ENCODE measurements around the gene PROM1. TPM values are rescaled to one million over a fixed set of nuclear protein-coding genes. Genes with fewer than 3 reads are reported as not detected.

Gene PROM1
- total and polyA plus RNA-seq, 11 donors: 1.5 to 30.5 (median 6.0) TPM

GRCh38 chr4:15948826-15949225 is 135.0 kb downstream of the PROM1 start:
- H3K27ac ChIP-seq: no peak overlapping the region
- TF ChIP-seq CTCF (IDR thresholded peaks at IDR 0.05) (no peak), POLR2A (IDR thresholded peaks at IDR 0.05) (no peak)
- no peaks in the 10 kb centered on the region for H3K4me1 ChIP-seq
- no peaks in the 10 kb centered on the region for H3K9me3 ChIP-seq
- WGBS, 4 donors: 88 to 94% (median 93%) methylated on average over 9 of the region's 9 CpGs
- no peaks in the 10 kb centered on the region for H3K36me3 ChIP-seq
- no peak for ATAC-seq
- no peaks in the 10 kb centered on the region for H3K27me3 ChIP-seq
- no peak overlapping the region for H3K4me3 ChIP-seq
- intact Hi-C loops (cut with DNase I): no loop called here
- DNase-seq: no peak

- no peak for TF ChIP-seq CTCF (IDR thresholded peaks at IDR 0.05)
- TF ChIP-seq POLR2A (IDR thresholded peaks at IDR 0.05): no peak
Observed at GRCh38 chr4:15947684-15948083, 136.1 kb downstream of the PROM1 start.

GRCh38 chr4:15945516-15945915 is 138.3 kb downstream of the PROM1 start:
- H3K9me3 ChIP-seq: no peaks in the 10 kb centered on the region
- H3K27ac ChIP-seq: no peak overlapping the region
- H3K36me3 ChIP-seq: no peaks in the 10 kb centered on the region
- no peak overlapping the region for H3K4me3 ChIP-seq
- intact Hi-C loops (cut with DNase I): no loop called here
- no peak for DNase-seq
- TF ChIP-seq CTCF (IDR thresholded peaks at IDR 0.05): no peak
- H3K27me3 ChIP-seq: no peaks in the 10 kb centered on the region
- H3K4me1 ChIP-seq: no peaks in the 10 kb centered on the region
- ATAC-seq: no peak
- 45 to 65% (median 48%) methylated on average over 1 of the region's 1 CpG for WGBS, 4 donors

More at GRCh38 chr4:15947684-15948083, 136.1 kb downstream of the PROM1 start:
- no peaks in the 10 kb centered on the region for H3K4me1 ChIP-seq
- no peak overlapping the region for H3K4me3 ChIP-seq
- H3K9me3 ChIP-seq: no peaks in the 10 kb centered on the region
- no peak for ATAC-seq
- H3K27ac ChIP-seq: no peak overlapping the region
- no peak for DNase-seq
- intact Hi-C loops (cut with DNase I): no loop called here
- no peaks in the 10 kb centered on the region for H3K27me3 ChIP-seq
- WGBS, 4 donors: 85 to 90% (median 86%) methylated on average over 8 of the region's 8 CpGs
- H3K36me3 ChIP-seq: no peaks in the 10 kb centered on the region

GRCh38 chr4:15944895-15945294 is 138.9 kb downstream of the PROM1 start:
- DNase-seq (no peak), ATAC-seq (no peak)
- H3K4me3 ChIP-seq: no peak overlapping the region
- no peaks in the 10 kb centered on the region for H3K4me1 ChIP-seq
- no peaks in the 10 kb centered on the region for H3K9me3 ChIP-seq
- WGBS, 4 donors: 68 to 84% (median 79%) methylated on average over 2 of the region's 2 CpGs
- H3K36me3 ChIP-seq: no peaks in the 10 kb centered on the region
- no peak overlapping the region for H3K27ac ChIP-seq
- intact Hi-C loops (cut with DNase I): no loop called here
- H3K27me3 ChIP-seq: peaks cover 0 to 3% (median 0%) of the 10 kb centered on the region in 9 donors
- TF ChIP-seq POLR2A (IDR thresholded peaks at IDR 0.05) (no peak), CTCF (IDR thresholded peaks at IDR 0.05) (no peak)

Measured in heart left ventricle (tissue), 16 donors.